Karpas-422 (cell line): ENCODE data around the gene CRHR1. TPM values are rescaled to one million over a fixed set of nuclear protein-coding genes. Genes with fewer than 3 reads are reported as not detected.

Experiments used
- DNase-seq: peaks from one replicate; pipeline ENCODE4 v3.0.0-alpha.2; 2015
- H2AFZ ChIP-seq: fragments of 200-600 bp; sonication (generic); 2 replicates; pipeline ENCODE4 v1.6.1; 2014; ENCODE audit warnings: antibody characterized with exemption, low read length, mixed read lengths
- H3K27ac ChIP-seq: fragments of 200-600 bp; sonication (generic); 2 replicates; pipeline ENCODE4 v1.5.1; 2014; ENCODE audit warnings: mild to moderate bottlenecking, low read length, moderate library complexity
- H3K27me3 ChIP-seq: fragments of 200-600 bp; sonication (generic); 2 replicates; pipeline ENCODE4 v1.6.1; 2014; ENCODE audit warnings: low read length, mixed read lengths
- H3K36me3 ChIP-seq: fragments of 200-600 bp; sonication (generic); 2 replicates; pipeline ENCODE4 v1.6.1; 2014; ENCODE audit warnings: low read length, mixed read lengths; ENCODE audit not compliant: insufficient read depth
- H3K4me1 ChIP-seq: fragments of 200-600 bp; sonication (generic); 2 replicates; pipeline ENCODE4 v1.6.1; 2014; ENCODE audit warnings: mild to moderate bottlenecking, low read length, mixed read lengths
- H3K4me2 ChIP-seq: fragments of 200-600 bp; sonication (generic); 2 replicates; pipeline ENCODE4 v1.6.1; 2014; ENCODE audit warnings: low read length, low read depth, mild to moderate bottlenecking; ENCODE audit not compliant: poor library complexity, severe bottlenecking
- H3K4me3 ChIP-seq: fragments of 200-600 bp; sonication (generic); 2 replicates; pipeline ENCODE4 v1.5.1; 2014; ENCODE audit warnings: mild to moderate bottlenecking, antibody characterized with exemption, low read length, mixed read lengths
- H3K79me2 ChIP-seq: fragments of 200-600 bp; sonication (generic); 2 replicates; pipeline ENCODE4 v1.6.1; 2014; ENCODE audit warnings: mild to moderate bottlenecking, low read length, mixed read lengths
- H3K9ac ChIP-seq: fragments of 200-600 bp; sonication (generic); 2 replicates; pipeline ENCODE4 v1.6.0; 2014; ENCODE audit warnings: low read length
- H3K9me2 ChIP-seq: fragments of 200-600 bp; sonication (generic), shearing (Covaris generic); replicated peaks from 2 replicates; pipeline ENCODE4 v1.6.0; 2014; ENCODE audit warnings: mild to moderate bottlenecking, low read length, moderate library complexity; ENCODE audit not compliant: insufficient read depth
- H3K9me3 ChIP-seq: fragments of 300-700, 200-600 bp; sonication (generic); 2 replicates; pipeline ENCODE4 v1.6.1; 2014; ENCODE audit warnings: low read length, mixed read lengths
- H4K20me1 ChIP-seq: fragments of 200-600 bp; sonication (generic); 2 replicates; pipeline ENCODE4 v1.6.1; 2014; ENCODE audit warnings: mild to moderate bottlenecking, antibody characterized with exemption, low read length, low read depth; ENCODE audit not compliant: insufficient read depth
- total RNA-seq: library from RNA; depleted of rRNA; stranded (reverse); fragments of >200 nt; shearing (Covaris generic); gene quantifications from 2 replicates; pipeline ENCODE4 v1.2.3, GENCODE V29; 2014; ENCODE audit warnings: low replicate concordance

The CRHR1 gene
- total RNA-seq, 1 experiment from 2014 or later, result not detected

GRCh38 chr17:45800816-45801215, 16.7 kb downstream of the CRHR1 start:
- no peaks in the 10 kb centered on the region for H3K79me2 ChIP-seq
- H3K4me2 ChIP-seq, result no peak overlapping the region
- H3K27ac ChIP-seq, result no peak overlapping the region
- no peak overlapping the region for H3K4me3 ChIP-seq
- no peaks in the 10 kb centered on the region for H3K36me3 ChIP-seq
- H3K9me3 ChIP-seq, result no peaks in the 10 kb centered on the region
- no peaks in the 10 kb centered on the region for H4K20me1 ChIP-seq
- H3K4me1 ChIP-seq, result no peaks in the 10 kb centered on the region
- H3K27me3 ChIP-seq, result no peaks in the 10 kb centered on the region
- no peak for DNase-seq
- no peaks in the 10 kb centered on the region for H3K9me2 ChIP-seq
- no peak overlapping the region for H3K9ac ChIP-seq
- no peak overlapping the region for H2AFZ ChIP-seq

- Histone ChIP-seq H3K9me2 (no peaks in the 10 kb centered on the region), H3K9ac (no peak overlapping the region), H3K79me2 (no peaks in the 10 kb centered on the region), H2AFZ (no peak overlapping the region), H4K20me1 (no peaks in the 10 kb centered on the region), H3K27me3 (no peaks in the 10 kb centered on the region), H3K4me1 (no peaks in the 10 kb centered on the region), H3K27ac (no peak overlapping the region), H3K36me3 (no peaks in the 10 kb centered on the region), H3K4me2 (no peak overlapping the region), H3K4me3 (no peak overlapping the region), H3K9me3 (no peaks in the 10 kb centered on the region)
- DNase-seq, result no peak
These were observed 17.3 kb downstream of the CRHR1 start for GRCh38 chr17:45801421-45801820.

GRCh38 chr17:45808845-45809244, 24.7 kb downstream of the CRHR1 start:
- no peaks in the 10 kb centered on the region for H3K79me2 ChIP-seq
- no peak overlapping the region for H3K9ac ChIP-seq
- H3K36me3 ChIP-seq, result no peaks in the 10 kb centered on the region
- H4K20me1 ChIP-seq, result no peaks in the 10 kb centered on the region
- H2AFZ ChIP-seq, result no peak overlapping the region
- H3K27ac ChIP-seq, result no peak overlapping the region
- no peak for DNase-seq
- no peaks in the 10 kb centered on the region for H3K9me3 ChIP-seq
- H3K9me2 ChIP-seq, result no peaks in the 10 kb centered on the region
- H3K4me3 ChIP-seq, result no peak overlapping the region
- H3K4me2 ChIP-seq, result no peak overlapping the region
- no peaks in the 10 kb centered on the region for H3K27me3 ChIP-seq
- no peaks in the 10 kb centered on the region for H3K4me1 ChIP-seq

- Histone ChIP-seq H3K27me3 (no peaks in the 10 kb centered on the region), H3K9me3 (no peaks in the 10 kb centered on the region), H3K4me1 (no peaks in the 10 kb centered on the region), H3K4me3 (no peak overlapping the region), H3K27ac (no peak overlapping the region), H3K4me2 (no peak overlapping the region), H4K20me1 (no peaks in the 10 kb centered on the region), H2AFZ (no peak overlapping the region), H3K36me3 (no peaks in the 10 kb centered on the region), H3K9ac (no peak overlapping the region), H3K79me2 (no peaks in the 10 kb centered on the region), H3K9me2 (no peaks in the 10 kb centered on the region)
- DNase-seq, result no peak
These were observed 25.4 kb downstream of the CRHR1 start for GRCh38 chr17:45809499-45809898.

- no peak for DNase-seq
- no peak overlapping the region for H3K9ac ChIP-seq
- no peaks in the 10 kb centered on the region for H3K9me2 ChIP-seq
- H3K4me2 ChIP-seq, result no peak overlapping the region
- no peaks in the 10 kb centered on the region for H3K9me3 ChIP-seq
- H3K79me2 ChIP-seq, result no peaks in the 10 kb centered on the region
- no peaks in the 10 kb centered on the region for H3K27me3 ChIP-seq
- H4K20me1 ChIP-seq, result no peaks in the 10 kb centered on the region
- no peak overlapping the region for H3K4me3 ChIP-seq
- H3K4me1 ChIP-seq, result no peaks in the 10 kb centered on the region
- no peaks in the 10 kb centered on the region for H3K36me3 ChIP-seq
- no peak overlapping the region for H2AFZ ChIP-seq
- no peak overlapping the region for H3K27ac ChIP-seq
These were observed 28.0 kb downstream of the CRHR1 start for GRCh38 chr17:45812102-45812501.

GRCh38 chr17:45813048-45813725, 29.1 kb downstream of the CRHR1 start:
- Histone ChIP-seq H3K4me2 (no peak overlapping the region), H3K9ac (no peak overlapping the region), H3K27me3 (no peaks in the 10 kb centered on the region), H3K9me2 (no peaks in the 10 kb centered on the region), H3K79me2 (no peaks in the 10 kb centered on the region), H3K27ac (no peak overlapping the region), H3K36me3 (no peaks in the 10 kb centered on the region), H4K20me1 (no peaks in the 10 kb centered on the region), H2AFZ (no peak overlapping the region), H3K9me3 (no peaks in the 10 kb centered on the region), H3K4me1 (no peaks in the 10 kb centered on the region), H3K4me3 (no peak overlapping the region)
- no peak for DNase-seq

GRCh38 chr17:45814622-45815606, 30.8 kb downstream of the CRHR1 start:
- Histone ChIP-seq H2AFZ (no peak overlapping the region), H3K4me2 (no peak overlapping the region), H3K9me2 (no peaks in the 10 kb centered on the region), H3K9me3 (no peaks in the 10 kb centered on the region), H3K4me3 (no peak overlapping the region), H3K27ac (no peak overlapping the region), H3K36me3 (no peaks in the 10 kb centered on the region), H3K27me3 (no peaks in the 10 kb centered on the region), H4K20me1 (no peaks in the 10 kb centered on the region), H3K4me1 (no peaks in the 10 kb centered on the region), H3K9ac (no peak overlapping the region), H3K79me2 (no peaks in the 10 kb centered on the region)
- no peak for DNase-seq

GRCh38 chr17:45815752-45816151, 31.6 kb downstream of the CRHR1 start:
- Histone ChIP-seq H3K4me1 (no peaks in the 10 kb centered on the region), H3K36me3 (no peaks in the 10 kb centered on the region), H4K20me1 (no peaks in the 10 kb centered on the region), H3K79me2 (no peaks in the 10 kb centered on the region), H3K27ac (no peak overlapping the region), H3K9ac (no peak overlapping the region), H3K27me3 (no peaks in the 10 kb centered on the region), H3K4me2 (no peak overlapping the region), H3K4me3 (no peak overlapping the region), H3K9me2 (no peaks in the 10 kb centered on the region), H3K9me3 (no peaks in the 10 kb centered on the region), H2AFZ (no peak overlapping the region)
- DNase-seq, result no peak
